GM21786 (cell line): ENCODE measurements around the gene C3.

Experiments
- ATAC-seq: cut with Tn5 transposase; IDR thresholded peaks from one replicate; pipeline ENCODE4 v1.9.1; 2021; ENCODE audit not compliant: unreplicated experiment

The C3 gene

GRCh38 chr19:6731822-6732221 is 11.4 kb upstream of the C3 start:
- no peak for ATAC-seq

GRCh38 chr19:6730941-6731670 is 10.7 kb upstream of the C3 start:
- no peak for ATAC-seq

- no peak for ATAC-seq
Measured at GRCh38 chr19:6730153-6730804, 9.8 kb upstream of the C3 start.

GRCh38 chr19:6729573-6730152 is 9.2 kb upstream of the C3 start:
- no peak for ATAC-seq

- ATAC-seq: no peak
Measured at GRCh38 chr19:6728346-6728745, 7.9 kb upstream of the C3 start.

- no peak for ATAC-seq
Measured at GRCh38 chr19:6725513-6726231, 5.2 kb upstream of the C3 start.

GRCh38 chr19:6724631-6725492 is 4.4 kb upstream of the C3 start:
- ATAC-seq: no peak

GRCh38 chr19:6723738-6724137 is 3.3 kb upstream of the C3 start:
- ATAC-seq: no peak

GRCh38 chr19:6723108-6723618 is 2.7 kb upstream of the C3 start:
- no peak for ATAC-seq

GRCh38 chr19:6721773-6722172 is 1.3 kb upstream of the C3 start:
- no peak for ATAC-seq

- no peak for ATAC-seq
Measured at GRCh38 chr19:6721138-6721474, 656 bp upstream of the C3 start.

- ATAC-seq: no peak
Measured at GRCh38 chr19:6719992-6720368, 470 bp downstream of the C3 start.

GRCh38 chr19:6719540-6719861 is 949 bp downstream of the C3 start:
- ATAC-seq: no peak

- ATAC-seq: no peak
Measured at GRCh38 chr19:6718741-6719539, 1.5 kb downstream of the C3 start.

GRCh38 chr19:6718111-6718740 is 2.2 kb downstream of the C3 start:
- ATAC-seq: no peak

GRCh38 chr19:6717441-6717971 is 2.9 kb downstream of the C3 start:
- ATAC-seq: no peak

- no peak for ATAC-seq
Measured at GRCh38 chr19:6717036-6717435, 3.4 kb downstream of the C3 start.

GRCh38 chr19:6716610-6716970 is 3.9 kb downstream of the C3 start:
- ATAC-seq: no peak

GRCh38 chr19:6714749-6715555 is 5.5 kb downstream of the C3 start:
- no peak for ATAC-seq
